ENCODE results near the gene CRLF2. TPM values are rescaled to one million over a fixed set of nuclear protein-coding genes. Genes with fewer than 3 reads are reported as not detected.
"Not testable (repeated sequence)": the region's sequence is repeated elsewhere in the genome, so short reads cannot be mapped to it uniquely, and the experiment has no call there.

The CRLF2 gene
- total RNA-seq, 1 donor from 2014 or later = 0.42 TPM

DNA sequence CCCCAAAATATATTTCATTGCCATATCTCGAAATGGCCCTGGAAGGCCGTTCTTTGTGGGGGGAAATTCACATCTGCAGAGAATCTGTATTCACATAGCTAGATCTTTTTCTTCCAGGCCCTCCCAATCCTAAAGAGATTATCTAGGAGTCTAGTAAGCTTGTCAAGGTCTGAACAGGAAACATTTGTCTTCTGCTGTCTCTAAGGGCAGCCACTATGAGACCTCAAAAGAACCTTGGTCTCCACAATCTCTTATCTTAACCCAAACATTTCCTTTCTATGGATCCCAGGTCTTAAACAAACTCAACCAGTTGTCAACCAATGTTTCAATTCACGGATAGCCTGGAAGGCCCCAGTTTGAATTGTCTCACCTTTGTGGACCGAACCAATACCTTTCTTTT, 45.0 kb downstream of the CRLF2 start:
- DNase-seq (ENCODE audit: low spot score) = no peak

DNA sequence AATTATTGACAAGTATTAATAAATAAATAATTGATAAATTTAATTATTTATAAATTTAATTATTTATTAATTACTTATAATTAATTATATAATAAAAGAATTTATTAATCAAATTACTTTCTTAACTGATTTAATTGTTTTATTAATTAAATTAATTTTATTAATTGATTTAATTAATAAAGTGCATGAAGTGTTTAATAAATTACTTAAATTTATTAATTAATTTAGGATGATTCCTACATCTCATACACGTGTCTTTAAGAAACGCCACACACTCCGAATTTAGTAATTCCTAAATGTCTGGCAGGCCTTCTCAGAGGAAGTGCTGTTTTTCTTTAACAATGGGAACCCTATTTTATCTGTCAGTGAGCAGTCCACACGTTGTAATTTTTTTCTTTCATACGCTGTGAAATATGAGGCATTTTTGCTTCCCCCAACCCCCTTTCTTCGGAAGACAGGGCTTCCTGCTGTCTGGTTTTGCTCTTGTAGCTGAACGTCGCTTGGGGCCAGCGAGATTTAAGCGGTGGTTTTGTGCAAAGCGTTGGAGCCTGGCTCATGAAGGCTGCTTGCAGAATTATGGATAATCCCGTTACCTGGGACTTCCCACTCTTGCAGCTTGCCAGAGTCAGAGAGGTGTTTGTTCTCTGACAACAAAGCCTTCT, 46.8 kb downstream of the CRLF2 start:
- no peak for DNase-seq (ENCODE audit: low spot score)

DNA sequence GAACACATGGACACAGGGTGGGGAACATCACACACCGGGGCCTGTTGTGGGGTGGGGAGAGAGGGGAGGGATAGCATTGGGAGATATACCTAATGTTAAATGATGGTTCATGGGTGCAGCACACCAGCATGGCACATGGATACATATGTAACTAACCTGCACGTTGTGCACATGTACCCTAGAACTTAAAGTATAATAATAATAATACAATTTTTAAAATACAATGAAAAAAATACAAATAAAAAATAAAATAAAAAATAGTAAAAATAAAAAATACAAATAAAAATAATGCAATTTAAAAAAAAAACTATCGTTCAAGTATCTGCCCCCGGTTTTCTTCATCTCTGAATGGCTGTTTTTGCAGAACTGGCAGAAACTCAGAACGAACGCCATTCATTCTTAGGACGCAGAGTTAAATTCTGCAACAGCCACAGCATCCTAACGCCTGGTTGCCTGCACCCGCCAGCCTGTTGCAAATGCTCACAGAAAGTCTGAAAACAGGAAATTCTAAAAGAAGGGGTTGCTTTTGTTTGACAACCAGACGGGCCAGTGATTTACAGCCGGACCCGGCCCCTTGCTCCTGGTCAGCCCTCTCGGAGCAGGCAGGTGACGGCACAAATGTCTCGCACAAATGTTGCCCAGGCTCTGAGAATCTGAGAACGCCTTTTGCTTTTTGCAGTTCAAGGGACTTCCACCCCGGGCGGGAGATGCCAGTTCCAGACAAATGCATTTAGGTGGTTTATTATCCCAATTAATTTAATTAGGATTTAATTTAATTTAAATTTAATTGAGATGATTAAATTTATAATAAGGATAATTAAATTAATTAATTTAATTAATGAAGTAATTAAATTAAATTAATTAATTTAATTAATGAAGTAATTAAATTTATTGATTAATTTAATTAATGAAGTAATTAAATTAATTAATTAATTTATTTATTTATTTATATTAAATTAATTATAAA, 47.8 kb downstream of the CRLF2 start:
- DNase-seq (ENCODE audit: low spot score) = no peak

DNA sequence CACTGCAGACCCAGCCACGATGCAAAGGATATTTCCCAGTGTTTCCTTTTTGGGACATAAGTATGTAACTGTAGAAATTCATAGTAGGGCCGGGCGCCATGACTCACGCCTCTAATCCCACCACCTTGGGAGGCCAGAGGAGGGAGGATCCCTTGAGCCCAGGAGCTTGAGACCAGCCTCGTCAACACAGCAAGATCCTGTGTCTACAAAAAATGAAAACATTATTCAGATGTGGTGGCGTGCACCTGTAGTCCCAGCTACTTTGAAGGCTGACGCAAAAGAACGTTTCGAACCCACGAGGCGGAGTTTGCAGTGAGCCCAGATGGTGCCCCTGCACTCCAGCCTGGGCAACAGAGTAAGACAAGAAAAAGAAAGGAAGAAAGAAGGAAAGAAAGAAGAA, 49.2 kb downstream of the CRLF2 start:
- DNase-seq (ENCODE audit: low spot score) = no peak

DNA sequence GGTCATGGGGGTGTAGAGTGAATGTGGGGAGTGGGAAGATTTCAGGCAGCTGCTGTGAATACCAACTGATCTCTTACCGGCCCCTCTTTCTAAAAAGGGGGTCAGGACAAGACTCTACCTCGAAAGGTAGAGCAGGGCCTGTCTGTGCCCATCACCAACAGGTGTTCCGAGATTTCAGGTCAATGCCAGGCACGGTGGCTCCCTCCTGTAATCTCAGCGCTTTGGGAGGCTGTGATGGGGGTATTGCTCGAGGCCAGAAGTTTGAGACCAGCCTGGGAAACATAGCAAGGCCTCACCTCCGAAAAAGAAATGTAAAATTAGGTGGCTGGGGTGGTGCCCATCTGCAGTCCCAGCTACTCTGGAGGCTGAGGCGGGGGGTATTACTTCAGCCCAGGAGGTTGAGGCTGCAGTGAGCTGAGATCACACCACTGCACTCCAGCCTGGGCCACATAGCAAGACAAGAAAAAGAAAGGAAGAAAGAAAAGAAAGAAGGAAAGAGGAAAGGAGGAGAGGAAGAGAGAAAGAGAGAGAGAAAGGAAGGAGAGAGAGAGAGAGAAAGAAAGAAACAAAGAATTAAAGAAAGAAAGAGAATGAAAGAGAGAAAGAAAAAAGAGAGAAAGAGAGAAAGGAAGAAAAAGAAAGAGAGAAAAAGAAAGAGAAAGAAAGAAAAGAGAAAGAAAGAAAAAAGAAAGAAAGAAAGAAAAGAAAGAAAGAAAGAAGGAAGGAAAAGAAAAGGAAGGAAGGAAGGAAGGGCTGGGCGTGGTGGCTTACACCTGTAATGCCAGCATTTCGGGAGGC, 50.1 kb downstream of the CRLF2 start:
- DNase-seq (ENCODE audit: low spot score) = no peak

DNA sequence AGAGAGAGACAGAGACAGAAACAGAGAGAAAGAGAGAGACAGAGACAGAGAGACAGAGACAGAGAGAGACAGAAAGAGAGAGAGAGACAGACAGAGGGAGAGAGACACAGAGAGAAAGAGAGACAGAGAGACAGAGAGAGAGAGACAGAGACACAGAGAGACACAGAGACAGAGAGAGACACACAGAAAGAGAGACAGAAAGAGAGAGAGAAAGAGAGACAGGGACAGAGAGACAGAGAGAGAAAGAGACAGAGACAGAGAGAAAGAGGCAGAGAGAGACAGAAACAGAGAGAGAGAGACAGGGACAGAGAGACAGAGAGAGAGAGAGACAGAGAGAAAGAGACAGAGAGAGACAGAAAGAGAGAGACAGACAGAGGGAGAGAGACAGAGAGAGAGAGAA, 52.9 kb downstream of the CRLF2 start:
- DNase-seq (ENCODE audit: low spot score) = no peak

DNA sequence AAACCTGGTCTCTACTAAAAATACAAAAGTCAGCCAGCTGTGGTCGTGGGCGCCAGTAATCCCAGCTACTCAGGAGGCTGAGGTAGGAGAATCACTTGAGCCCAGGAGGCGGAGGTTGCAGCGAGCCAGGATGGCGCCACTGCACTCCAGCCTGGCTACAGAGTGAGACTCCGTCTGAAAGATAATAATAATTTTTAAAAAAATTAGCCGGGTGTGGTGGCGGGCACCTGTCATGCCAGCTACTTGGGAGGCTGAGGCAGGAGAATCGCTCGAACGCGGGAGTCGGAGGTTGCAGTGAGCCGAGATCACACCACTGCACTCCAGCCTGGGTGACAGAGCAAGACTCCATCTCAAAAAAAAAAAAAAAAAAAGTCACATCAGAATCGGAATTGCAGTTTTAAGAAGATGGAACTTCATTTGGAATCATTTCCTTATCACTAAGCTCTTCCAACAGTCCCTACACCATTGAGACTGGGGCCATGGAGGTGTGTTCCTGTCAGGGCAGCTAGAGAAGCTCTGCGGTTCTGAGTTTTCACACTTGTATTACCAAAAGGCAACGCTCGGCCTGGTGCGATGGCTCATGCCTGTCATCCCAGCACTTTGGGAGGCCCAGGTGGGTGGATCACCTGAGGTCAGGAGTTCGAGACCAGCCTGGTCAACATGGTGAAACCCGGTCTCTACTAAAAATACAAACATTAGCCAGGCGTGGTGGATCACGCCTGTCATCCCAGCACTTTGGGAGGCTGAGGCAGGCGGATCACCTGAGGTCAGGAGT, 55.6 kb downstream of the CRLF2 start:
- DNase-seq (ENCODE audit: low spot score) = not testable (repeated sequence)

DNA sequence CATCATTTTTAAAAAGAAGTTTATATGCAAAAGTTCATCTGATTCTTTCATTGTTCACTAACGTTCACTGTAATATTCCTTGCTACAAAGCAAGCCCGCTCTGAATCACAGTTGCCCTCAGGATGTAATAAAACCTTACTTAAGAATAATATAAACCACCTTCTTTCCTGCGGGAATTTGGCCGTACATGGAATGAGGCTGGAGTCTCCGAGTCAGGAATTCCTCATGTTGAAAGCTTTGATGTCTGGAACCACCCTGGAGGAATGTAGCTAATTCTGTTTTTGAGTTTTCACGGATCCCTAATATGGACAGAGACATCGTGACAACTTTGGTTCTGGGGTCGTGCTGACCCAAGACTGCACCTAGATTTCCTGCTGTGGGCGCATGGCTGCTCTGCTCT, 58.5 kb downstream of the CRLF2 start:
- DNase-seq (ENCODE audit: low spot score) = no peak

DNA sequence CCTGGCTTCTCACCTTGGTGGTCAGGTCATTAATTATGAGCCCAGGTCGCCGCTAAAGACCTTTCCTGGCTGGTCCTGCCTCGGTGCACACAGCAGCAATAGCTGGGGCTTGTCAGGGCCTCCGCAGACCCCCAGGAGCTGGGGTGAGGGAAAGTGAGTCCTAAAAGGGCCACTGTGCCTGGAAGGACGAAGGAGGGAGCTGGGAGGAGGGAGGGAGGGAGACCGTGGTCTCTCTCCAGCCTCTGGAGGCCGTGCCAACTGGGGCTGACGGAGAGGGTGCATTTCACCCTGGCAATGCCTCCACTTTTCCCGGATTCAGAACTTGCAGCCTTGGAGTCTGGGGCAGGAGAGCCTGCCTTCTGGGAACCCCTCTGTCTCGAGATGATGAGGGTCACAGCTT, 60.4 kb downstream of the CRLF2 start:
- DNase-seq (ENCODE audit: low spot score) = no peak

DNA sequence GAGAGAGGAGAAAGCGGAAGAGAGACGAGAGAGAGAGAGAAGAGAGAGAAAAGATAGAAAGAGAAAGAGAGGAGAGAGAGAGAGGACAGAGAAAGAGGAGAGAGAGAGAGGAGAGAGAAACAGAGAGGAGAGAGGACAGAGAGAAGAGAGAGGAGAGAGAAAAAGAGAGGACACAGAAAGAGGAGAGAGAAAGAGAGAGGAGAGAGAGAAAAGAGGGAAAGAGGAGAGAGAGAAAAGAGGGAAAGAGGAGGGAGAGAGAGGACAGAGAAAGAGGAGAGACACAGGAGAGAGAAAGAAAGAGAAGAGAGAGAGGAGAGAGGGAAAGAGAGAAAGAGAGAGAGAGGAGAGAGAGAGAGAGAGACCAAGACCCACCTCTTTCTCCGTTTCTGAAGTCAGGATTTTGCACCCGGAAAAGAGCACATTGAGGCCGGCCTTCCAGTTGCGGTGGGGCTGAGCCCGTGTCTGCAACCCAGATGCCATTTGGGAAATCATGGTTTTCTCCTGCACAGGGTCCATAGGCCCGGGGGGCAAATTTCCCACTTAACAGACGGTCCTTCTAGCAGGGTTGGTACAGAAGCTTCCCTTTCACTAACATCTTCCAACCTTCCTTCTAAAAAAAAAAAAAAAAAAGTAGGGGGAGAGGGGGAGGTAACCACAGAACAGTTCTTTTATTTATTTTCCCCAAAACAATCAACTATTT, 60.9 kb downstream of the CRLF2 start:
- DNase-seq (ENCODE audit: low spot score) = no peak

DNA sequence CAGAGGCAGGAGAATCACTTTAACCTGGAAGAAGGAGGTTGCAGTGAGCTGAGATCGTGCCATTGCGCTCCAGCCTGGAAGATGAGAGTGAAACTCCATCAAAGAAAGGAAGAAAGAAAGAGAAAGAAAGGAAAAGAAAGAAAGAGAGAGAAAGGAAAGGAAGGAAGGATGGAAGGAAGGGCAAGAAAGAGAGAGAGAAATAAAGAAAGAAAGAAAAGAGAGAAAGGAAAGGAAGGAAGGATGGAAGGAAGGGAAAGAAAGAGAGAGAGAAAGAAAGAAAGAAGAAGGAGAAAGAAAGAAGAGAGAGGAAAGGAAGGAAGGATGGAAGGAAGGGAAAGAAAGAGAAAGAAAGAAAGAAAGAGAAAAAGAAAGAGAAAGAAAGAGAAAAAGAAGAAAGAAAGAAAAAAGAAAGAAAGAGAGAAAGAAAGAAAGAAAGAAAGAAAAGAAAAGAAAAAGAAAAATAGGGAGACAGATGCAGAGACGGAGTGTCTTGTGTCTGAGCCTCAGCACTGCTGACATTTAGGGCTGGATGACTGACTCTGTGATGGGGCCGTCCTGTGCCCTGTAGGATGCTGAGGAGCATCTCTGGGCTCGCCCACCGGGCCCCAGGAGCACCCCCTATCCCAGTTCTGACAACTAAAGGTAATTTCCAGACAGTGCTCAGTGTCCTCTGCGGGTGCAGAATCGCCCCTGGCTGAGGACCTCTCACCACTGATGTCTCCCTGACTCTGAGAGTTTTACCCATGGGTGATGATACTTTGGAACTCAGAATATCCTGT, 61.7 kb downstream of the CRLF2 start:
- DNase-seq (ENCODE audit: low spot score) = no peak

DNA sequence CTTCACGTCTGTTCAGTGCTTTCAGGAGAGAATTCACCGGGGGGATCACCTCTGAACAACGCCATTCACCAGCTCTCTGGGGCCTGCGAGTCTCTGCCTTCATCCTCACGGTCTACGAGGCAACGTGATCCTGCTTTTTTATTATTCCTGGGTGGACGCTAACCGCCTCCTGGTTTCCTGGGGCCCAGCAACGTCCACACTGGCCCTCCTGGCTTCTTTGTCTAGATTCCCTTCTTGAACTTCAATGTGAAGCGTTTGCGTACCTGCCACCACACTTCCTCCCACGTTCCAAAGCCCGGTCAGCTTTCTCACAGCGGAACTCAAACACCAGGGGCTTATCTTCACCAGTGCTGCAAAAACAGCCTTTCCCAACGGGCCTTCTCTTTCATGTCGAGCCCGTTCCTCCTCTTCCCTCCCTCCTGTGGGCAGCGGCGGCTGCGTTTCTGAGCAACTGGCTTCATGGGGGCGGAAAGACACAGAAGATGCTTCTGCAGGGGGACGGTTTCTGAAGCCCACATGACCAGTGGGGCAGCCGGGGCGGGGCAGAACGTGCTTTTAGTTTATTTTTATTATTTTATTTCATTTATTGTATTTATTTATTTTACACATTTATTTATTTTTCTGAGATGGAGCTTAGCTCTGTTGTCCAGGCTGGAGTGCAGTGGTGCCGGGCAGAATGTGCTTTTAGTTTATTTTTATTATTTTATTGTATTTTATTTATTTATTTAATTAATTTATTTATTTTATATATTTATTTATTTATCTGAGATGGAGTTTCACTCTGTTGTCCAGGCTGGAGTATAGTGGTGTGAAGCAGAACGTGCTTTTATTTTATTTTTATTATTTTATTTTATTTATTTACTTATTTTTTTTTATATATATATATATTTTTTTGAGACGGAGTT, 64.6 kb downstream of the CRLF2 start:
- no peak for DNase-seq (ENCODE audit: low spot score)

DNA sequence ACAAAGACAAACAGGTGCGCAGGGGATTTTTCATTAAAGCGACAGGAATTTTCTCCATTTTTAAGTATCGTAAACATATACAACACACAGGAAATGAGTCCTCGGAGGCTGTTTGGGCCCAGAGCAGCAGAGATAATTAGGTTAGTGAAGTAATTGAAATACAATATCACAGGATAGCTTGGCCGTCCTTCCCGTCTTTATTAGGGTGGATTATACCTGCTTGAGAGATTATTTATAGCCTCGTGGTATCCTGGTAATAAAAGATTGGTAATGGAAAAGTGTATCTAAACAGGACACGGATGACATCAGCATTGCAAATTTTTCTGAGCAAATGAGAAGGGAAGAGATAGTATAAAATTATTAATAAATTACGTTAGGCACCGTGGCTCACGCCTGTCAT, 68.2 kb downstream of the CRLF2 start:
- no peak for DNase-seq (ENCODE audit: low spot score)

Other genes starting within 250 kb of the CRLF2 start
- gene CSF2RA, start 56.2 kb upstream of the CRLF2 start, total RNA-seq = 7.4 TPM
- 7.4 TPM for gene IL3RA, start 124.1 kb upstream of the CRLF2 start, total RNA-seq
- gene SLC25A6, start 179.5 kb upstream of the CRLF2 start, total RNA-seq = 391 TPM
- gene ASMTL, start 240.3 kb upstream of the CRLF2 start, total RNA-seq = 32.5 TPM